ENCODE results near the gene LIG4.

- TF ChIP-seq CTCF (tag by site-specific recombination; IDR thresholded peaks at IDR 0.05) (no peak), HOXD13 (CRISPR knock-in tag; IDR thresholded peaks at IDR 0.05; ENCODE audit: borderline replicate concordance) (no peak), ZNF776 (tag by site-specific recombination; IDR thresholded peaks at IDR 0.05; ENCODE audit: borderline replicate concordance) (no peak), ZNF777 (tag by site-specific recombination; IDR thresholded peaks at IDR 0.05; ENCODE audit: borderline replicate concordance) (no peak), ZNF174 (tag by site-specific recombination; IDR thresholded peaks at IDR 0.05) (no peak), ZXDB (tag by site-specific recombination; IDR thresholded peaks at IDR 0.05) (no peak), PRDM6 (tag by site-specific recombination; IDR thresholded peaks at IDR 0.05) (no peak), ZBTB1 (tag by site-specific recombination; IDR thresholded peaks at IDR 0.05) (no peak), ZNF585B (tag by site-specific recombination; IDR thresholded peaks at IDR 0.05) (no peak), EGR2 (tag by site-specific recombination; IDR thresholded peaks at IDR 0.05; ENCODE audit: low read depth) (no peak), ZNF23 (tag by site-specific recombination; IDR thresholded peaks at IDR 0.05; ENCODE audit: borderline replicate concordance) (no peak), ZNF37A (tag by site-specific recombination; IDR thresholded peaks at IDR 0.05) (no peak), ZNF138 (tag by site-specific recombination; IDR thresholded peaks at IDR 0.05; ENCODE audit: borderline replicate concordance) (no peak), ZNF114 (tag by site-specific recombination; IDR thresholded peaks at IDR 0.05) (no peak)
Observed at GRCh38 chr13:108178078-108178477, 37.3 kb downstream of the LIG4 start.

Data from HEK293 (cell line).